ENCODE measurements around the gene BDNF. TPM values are rescaled to one million over a fixed set of nuclear protein-coding genes. Genes with fewer than 3 reads are reported as not detected.
A peak's percentile ranks its signal among the peaks of the same experiment; 100 is the strongest.

BDNF gene
- polyA plus RNA-seq, 1 donor (not counting 4 experiments of a cell fraction or from before 2014, with no cell fraction given): 0.35 TPM

- dilution Hi-C loops (cut with MboI; ENCODE audit: extremely low pct_ligation_motif_present, low sequenced_read_pairs): no loop called here
- H3K9ac ChIP-seq (ENCODE audit: control insufficient read depth, extremely low read depth, insufficient read depth, low read length): no peak overlapping the region
- H3K79me2 ChIP-seq (ENCODE audit: control insufficient read depth, insufficient read depth, low read length): no peaks in the 10 kb centered on the region
Measured at GRCh38 chr11:27696115-27696514, 4.1 kb downstream of the BDNF start.

GRCh38 chr11:27694992-27695391, 5.3 kb downstream of the BDNF start:
- Histone ChIP-seq H3K27me3 (ENCODE audit: control insufficient read depth, extremely low read depth, insufficient read depth, low read length) (peaks cover 22% of the 10 kb centered on the region), H3K4me2 (ENCODE audit: control insufficient read depth, extremely low read depth, insufficient read depth, low read depth, low read length) (no peak overlapping the region), H3K27ac (ENCODE audit: control insufficient read depth, insufficient read depth, low read length) (no peak overlapping the region), H3K4me1 (ENCODE audit: control insufficient read depth, extremely low read depth, insufficient read depth, low read length) (peaks cover 7% of the 10 kb centered on the region), H3K79me2 (ENCODE audit: control insufficient read depth, insufficient read depth, low read length) (no peaks in the 10 kb centered on the region), H3K9ac (ENCODE audit: control insufficient read depth, extremely low read depth, insufficient read depth, low read length) (no peak overlapping the region), H3K36me3 (ENCODE audit: control insufficient read depth in 2 of 2, extremely low read depth in 1 of 2, insufficient read depth in 2 of 2, low read length in 2 of 2) (no peaks in the 10 kb centered on the region), H3K9me3 (ENCODE audit: control insufficient read depth, low read depth, low read length) (no peaks in the 10 kb centered on the region), H3K9me1 (ENCODE audit: control insufficient read depth, extremely low read depth, insufficient read depth, low read length) (no peaks in the 10 kb centered on the region), H3K4me3 (ENCODE audit: control insufficient read depth in 2 of 3, extremely low read depth in 1 of 3, insufficient read depth in 2 of 3, low read depth in 1 of 3, low read length in 3 of 3) (no peak overlapping the region), H2AFZ (ENCODE audit: control insufficient read depth, low read length) (no peak overlapping the region), H4K20me1 (ENCODE audit: control insufficient read depth, extremely low read depth, insufficient read depth, low read length) (no peaks in the 10 kb centered on the region)
- dilution Hi-C loops (cut with MboI; ENCODE audit: extremely low pct_ligation_motif_present, low sequenced_read_pairs): no loop called here
- no peak for FAIRE-seq
- DNase-seq (ENCODE audit: low read depth, low spot score): no peak
- TF ChIP-seq CTCF (optimal IDR thresholded peaks at IDR 0.05 in 1 of 3, IDR thresholded peaks at IDR 0.05 in 1 of 3, conservative IDR thresholded peaks at IDR 0.05 in 1 of 3; ENCODE audit: extremely low read depth in 1 of 3, insufficient read depth in 2 of 3, low read length in 3 of 3) (peak in 1 of 3 experiments; percentile 24), EZH2 (IDR thresholded peaks at IDR 0.05; ENCODE audit: low read length) (no peak)

More at GRCh38 chr11:27696115-27696514, 4.1 kb downstream of the BDNF start:
- Histone ChIP-seq H4K20me1 (ENCODE audit: control insufficient read depth, extremely low read depth, insufficient read depth, low read length) (no peaks in the 10 kb centered on the region), H3K27me3 (ENCODE audit: control insufficient read depth, extremely low read depth, insufficient read depth, low read length) (peaks cover 32% of the 10 kb centered on the region), H3K4me1 (ENCODE audit: control insufficient read depth, extremely low read depth, insufficient read depth, low read length) (peaks cover 12% of the 10 kb centered on the region), H3K36me3 (ENCODE audit: control insufficient read depth in 2 of 2, extremely low read depth in 1 of 2, insufficient read depth in 2 of 2, low read length in 2 of 2) (no peaks in the 10 kb centered on the region), H3K4me2 (ENCODE audit: control insufficient read depth, extremely low read depth, insufficient read depth, low read depth, low read length) (no peak overlapping the region), H3K9me1 (ENCODE audit: control insufficient read depth, extremely low read depth, insufficient read depth, low read length) (no peaks in the 10 kb centered on the region), H3K4me3 (ENCODE audit: control insufficient read depth in 2 of 3, extremely low read depth in 1 of 3, insufficient read depth in 2 of 3, low read depth in 1 of 3, low read length in 3 of 3) (no peak overlapping the region), H3K27ac (ENCODE audit: control insufficient read depth, insufficient read depth, low read length) (no peak overlapping the region), H3K9me3 (ENCODE audit: control insufficient read depth, low read depth, low read length) (no peaks in the 10 kb centered on the region), H2AFZ (ENCODE audit: control insufficient read depth, low read length) (no peak overlapping the region)
- FAIRE-seq (no peak), DNase-seq (ENCODE audit: low read depth, low spot score) (no peak)
- TF ChIP-seq EZH2 (IDR thresholded peaks at IDR 0.05; ENCODE audit: low read length) (no peak), CTCF (optimal IDR thresholded peaks at IDR 0.05 in 1 of 3, IDR thresholded peaks at IDR 0.05 in 1 of 3, conservative IDR thresholded peaks at IDR 0.05 in 1 of 3; ENCODE audit: extremely low read depth in 1 of 3, insufficient read depth in 2 of 3, low read length in 3 of 3) (no peak)
